Hematopoietic multipotent progenitor cell treated with erythropoietin and hydrocortisone succinate and interleukin-3 and kit ligand, for 8 days (in vitro differentiated cells): Measurements from ENCODE around the gene YY1.
"Not testable (repeated sequence)": the region's sequence is repeated elsewhere in the genome, so short reads cannot be mapped to it uniquely, and the experiment has no call there.

Experiments used
- DNase-seq: peaks from one replicate; pipeline ENCODE4 v3.0.0-alpha.2; 2015

Gene YY1

GRCh38 chr14:100297320-100298300 is 58.7 kb downstream of the YY1 start:
- DNase-seq: peak; percentile 52

- no peak for DNase-seq
Observed at GRCh38 chr14:100298551-100299237, 59.8 kb downstream of the YY1 start.

GRCh38 chr14:100299238-100299560 is 60.3 kb downstream of the YY1 start:
- no peak for DNase-seq

- no peak for DNase-seq
Observed at GRCh38 chr14:100302616-100303015, 63.7 kb downstream of the YY1 start.

- peak; percentile 29 for DNase-seq
Observed at GRCh38 chr14:100303179-100303578, 64.2 kb downstream of the YY1 start.

- no peak for DNase-seq
Observed at GRCh38 chr14:100303925-100304324, 65.0 kb downstream of the YY1 start.

GRCh38 chr14:100304825-100305323 is 65.9 kb downstream of the YY1 start:
- peak; percentile 79 for DNase-seq

- DNase-seq: peak; percentile 16
Observed at GRCh38 chr14:100305324-100306100, 66.6 kb downstream of the YY1 start.

GRCh38 chr14:100306101-100306997 is 67.4 kb downstream of the YY1 start, which contains the start of gene SLC25A29:
Gene SLC25A29, minus strand, starts transcription at chr14:100306444. Its CDS starts 212 bp downstream, at chr14:100306232.
- DNase-seq: peak; percentile 85

- no peak for DNase-seq
Observed at GRCh38 chr14:100306998-100307765, 68.2 kb downstream of the YY1 start.

- DNase-seq: no peak
Observed at GRCh38 chr14:100307766-100308426, 69.0 kb downstream of the YY1 start.

- not testable (repeated sequence) for DNase-seq
Observed at GRCh38 chr14:100308427-100308792, 69.5 kb downstream of the YY1 start.

GRCh38 chr14:100309028-100309737 is 70.2 kb downstream of the YY1 start:
- no peak for DNase-seq

- not testable (repeated sequence) for DNase-seq
Observed at GRCh38 chr14:100312110-100312876, 73.3 kb downstream of the YY1 start.

GRCh38 chr14:100312877-100313400 is 74.0 kb downstream of the YY1 start:
- DNase-seq: peak; percentile 28

- no peak for DNase-seq
Observed at GRCh38 chr14:100313464-100314230, 74.7 kb downstream of the YY1 start.

GRCh38 chr14:100314724-100315123 is 75.8 kb downstream of the YY1 start:
- DNase-seq: no peak

- DNase-seq: no peak
Observed at GRCh38 chr14:100317389-100317788, 78.4 kb downstream of the YY1 start.
